KMS-11 (cell line): ENCODE data around the gene FNTB.

Source experiments
- H2AFZ ChIP-seq: fragments of 200-600 bp; sonication (generic); 2 replicates; pipeline ENCODE4 v1.6.1; 2016; ENCODE audit warnings: antibody characterized with exemption, mixed run types, low read depth
- H3K27ac ChIP-seq: fragments of 200-600 bp; sonication (generic); 2 replicates; pipeline ENCODE4 v1.6.1; 2016; ENCODE audit warnings: mild to moderate bottlenecking, mixed run types
- H3K27me3 ChIP-seq: fragments of 200-600 bp; sonication (generic); 2 replicates; pipeline ENCODE4 v1.6.1; 2017; ENCODE audit warnings: mild to moderate bottlenecking, low read depth, mixed run types, moderate library complexity; ENCODE audit not compliant: insufficient read depth
- H3K36me3 ChIP-seq: fragments of 200-600 bp; sonication (generic); 2 replicates; pipeline ENCODE4 v1.6.1; 2017; ENCODE audit warnings: mild to moderate bottlenecking, mixed run types; ENCODE audit not compliant: insufficient read depth
- H3K4me1 ChIP-seq: fragments of 200-600 bp; sonication (generic); 2 replicates; pipeline ENCODE4 v1.6.1; 2016; ENCODE audit warnings: mild to moderate bottlenecking, low read depth, mixed run types; ENCODE audit not compliant: poor library complexity, severe bottlenecking
- H3K4me2 ChIP-seq: fragments of 200-600 bp; sonication (generic); 2 replicates; pipeline ENCODE4 v1.7.0; 2016; ENCODE audit warnings: mild to moderate bottlenecking, mixed run types
- H3K4me3 ChIP-seq: fragments of 200-600 bp; sonication (generic); IDR thresholded peaks from 2 replicates; pipeline ENCODE4 v1.6.1; 2017; ENCODE audit warnings: low read depth, low read length, mixed read lengths; ENCODE audit not compliant: insufficient read depth
- H3K79me2 ChIP-seq: fragments of 200-600 bp; sonication (generic); 2 replicates; pipeline ENCODE4 v1.6.1; 2016; ENCODE audit warnings: low read depth, mixed run types; ENCODE audit not compliant: insufficient read depth
- H3K9ac ChIP-seq: fragments of 200-600 bp; sonication (generic); 2 replicates; pipeline ENCODE4 v1.6.1; 2016; ENCODE audit warnings: mild to moderate bottlenecking, mixed run types
- H4K20me1 ChIP-seq: fragments of 200-600 bp; sonication (generic); 2 replicates; pipeline ENCODE4 v1.6.1; 2016; ENCODE audit warnings: mild to moderate bottlenecking, mixed run types; ENCODE audit not compliant: insufficient read depth
- TF ChIP-seq, protein P1 (sequence below): fragments of 200-600 bp; sonication (generic); conservative IDR thresholded peaks from 2 replicates; pipeline ENCODE4 v1.6.1; 2017; ENCODE audit warnings: low read depth, mild to moderate bottlenecking, antibody characterized with exemption, low read length, moderate library complexity, mixed read lengths

FNTB gene

DNA sequence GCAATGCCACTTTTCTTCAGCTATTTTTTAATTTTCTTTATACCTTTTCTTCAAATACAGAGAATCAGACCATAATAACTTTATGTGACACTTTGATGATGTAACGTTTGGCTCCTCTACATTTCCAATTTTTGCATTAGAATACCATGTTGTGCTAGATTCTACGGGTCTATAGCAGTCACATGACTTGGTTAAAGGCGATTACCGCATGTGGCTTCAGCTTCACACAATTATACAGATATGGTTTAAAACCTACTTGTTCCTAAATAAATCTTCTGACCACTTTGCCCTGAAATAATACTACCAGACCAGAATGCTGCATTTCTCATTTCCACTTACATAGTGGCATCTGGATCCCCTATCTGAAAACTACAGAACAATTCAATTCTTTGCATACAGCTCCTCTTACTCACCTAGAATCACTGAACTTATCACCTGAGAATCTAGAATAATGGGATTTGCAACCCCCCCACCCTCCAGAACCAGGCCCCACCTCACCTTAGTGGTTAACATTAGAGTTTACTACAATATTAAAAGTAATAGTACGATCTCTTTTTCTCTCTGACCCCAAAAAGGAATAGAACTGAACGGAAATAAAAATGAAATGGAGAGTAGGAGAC is 114.3 kb downstream of the FNTB start:
- H3K4me1 ChIP-seq: peaks cover 47% of the 10 kb centered on the region
- H3K27me3 ChIP-seq: no peaks in the 10 kb centered on the region

DNA sequence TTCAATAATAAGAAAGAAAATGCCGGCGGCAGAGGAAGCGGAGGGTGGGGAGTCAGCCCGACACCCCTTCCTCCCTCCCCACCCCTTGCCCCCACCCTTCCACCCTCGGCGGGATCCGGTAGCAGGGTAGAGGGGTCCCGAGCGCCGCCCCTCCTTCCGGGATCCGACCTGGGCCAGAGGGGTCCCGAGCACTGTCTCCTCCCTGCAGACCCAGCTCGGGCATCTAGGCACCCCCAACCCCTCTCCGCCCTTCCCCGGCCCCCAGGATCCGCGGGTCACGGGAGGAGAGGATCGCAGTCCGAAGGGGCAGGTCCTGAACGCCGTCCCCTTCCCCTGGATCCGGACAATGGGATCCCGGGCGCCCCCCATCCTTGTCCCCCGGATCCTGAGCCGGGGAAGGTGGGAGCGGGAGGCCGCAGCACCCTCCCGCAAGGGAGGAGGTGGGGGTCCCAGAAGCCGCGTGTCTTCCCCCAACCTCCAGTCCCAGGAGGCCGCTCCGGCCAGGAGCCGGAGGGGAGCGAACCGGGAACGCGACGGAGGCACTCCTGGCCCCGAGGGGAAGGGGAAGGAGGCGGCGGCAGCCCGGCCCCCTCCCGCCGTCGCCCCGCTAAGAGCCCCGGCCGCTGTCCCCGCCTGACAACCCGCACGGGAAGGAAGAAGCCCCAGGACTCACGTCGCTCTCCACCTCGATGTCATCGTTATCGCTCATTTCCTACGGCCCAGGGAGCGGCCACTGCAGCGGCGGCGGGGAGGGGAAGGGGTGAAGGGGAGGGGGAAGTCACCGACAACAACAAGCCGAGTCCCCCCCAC is 115.1 kb downstream of the FNTB start:
- peaks cover 39% of the 10 kb centered on the region; the same call in 1 of the 2 replicates for H3K79me2 ChIP-seq
- no peaks in the 10 kb centered on the region for H4K20me1 ChIP-seq
- H3K27ac ChIP-seq: peak overlapping the region; percentile 39
- H2AFZ ChIP-seq: no peak overlapping the region; the same call in 1 of the 2 replicates
- H3K27me3 ChIP-seq: no peaks in the 10 kb centered on the region
- H3K4me3 ChIP-seq: no peak overlapping the region
- H3K4me1 ChIP-seq: peaks cover 39% of the 10 kb centered on the region
- TF ChIP-seq, protein P1, sequence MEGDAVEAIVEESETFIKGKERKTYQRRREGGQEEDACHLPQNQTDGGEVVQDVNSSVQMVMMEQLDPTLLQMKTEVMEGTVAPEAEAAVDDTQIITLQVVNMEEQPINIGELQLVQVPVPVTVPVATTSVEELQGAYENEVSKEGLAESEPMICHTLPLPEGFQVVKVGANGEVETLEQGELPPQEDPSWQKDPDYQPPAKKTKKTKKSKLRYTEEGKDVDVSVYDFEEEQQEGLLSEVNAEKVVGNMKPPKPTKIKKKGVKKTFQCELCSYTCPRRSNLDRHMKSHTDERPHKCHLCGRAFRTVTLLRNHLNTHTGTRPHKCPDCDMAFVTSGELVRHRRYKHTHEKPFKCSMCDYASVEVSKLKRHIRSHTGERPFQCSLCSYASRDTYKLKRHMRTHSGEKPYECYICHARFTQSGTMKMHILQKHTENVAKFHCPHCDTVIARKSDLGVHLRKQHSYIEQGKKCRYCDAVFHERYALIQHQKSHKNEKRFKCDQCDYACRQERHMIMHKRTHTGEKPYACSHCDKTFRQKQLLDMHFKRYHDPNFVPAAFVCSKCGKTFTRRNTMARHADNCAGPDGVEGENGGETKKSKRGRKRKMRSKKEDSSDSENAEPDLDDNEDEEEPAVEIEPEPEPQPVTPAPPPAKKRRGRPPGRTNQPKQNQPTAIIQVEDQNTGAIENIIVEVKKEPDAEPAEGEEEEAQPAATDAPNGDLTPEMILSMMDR: no peak
- H3K36me3 ChIP-seq: no peaks in the 10 kb centered on the region; the same call in 1 of the 2 replicates
- H3K9ac ChIP-seq: peak overlapping the region; percentile 56
- H3K4me2 ChIP-seq: peak overlapping the region; percentile 95

More for the DNA sequence above, 114.3 kb downstream of the FNTB start:
- Histone ChIP-seq H3K36me3 (no peaks in the 10 kb centered on the region; the same call in 1 of the 2 replicates), H2AFZ (no peak overlapping the region), H4K20me1 (no peaks in the 10 kb centered on the region), H3K79me2 (peaks cover 39% of the 10 kb centered on the region; the same call in 1 of the 2 replicates), H3K4me3 (no peak overlapping the region), H3K27ac (peak overlapping the region; percentile 13; the same call in 1 of the 2 replicates), H3K4me2 (peak overlapping the region; percentile 95), H3K9ac (peak overlapping the region; percentile 56; the same call in 1 of the 2 replicates)
- TF ChIP-seq, protein P1: no peak

DNA sequence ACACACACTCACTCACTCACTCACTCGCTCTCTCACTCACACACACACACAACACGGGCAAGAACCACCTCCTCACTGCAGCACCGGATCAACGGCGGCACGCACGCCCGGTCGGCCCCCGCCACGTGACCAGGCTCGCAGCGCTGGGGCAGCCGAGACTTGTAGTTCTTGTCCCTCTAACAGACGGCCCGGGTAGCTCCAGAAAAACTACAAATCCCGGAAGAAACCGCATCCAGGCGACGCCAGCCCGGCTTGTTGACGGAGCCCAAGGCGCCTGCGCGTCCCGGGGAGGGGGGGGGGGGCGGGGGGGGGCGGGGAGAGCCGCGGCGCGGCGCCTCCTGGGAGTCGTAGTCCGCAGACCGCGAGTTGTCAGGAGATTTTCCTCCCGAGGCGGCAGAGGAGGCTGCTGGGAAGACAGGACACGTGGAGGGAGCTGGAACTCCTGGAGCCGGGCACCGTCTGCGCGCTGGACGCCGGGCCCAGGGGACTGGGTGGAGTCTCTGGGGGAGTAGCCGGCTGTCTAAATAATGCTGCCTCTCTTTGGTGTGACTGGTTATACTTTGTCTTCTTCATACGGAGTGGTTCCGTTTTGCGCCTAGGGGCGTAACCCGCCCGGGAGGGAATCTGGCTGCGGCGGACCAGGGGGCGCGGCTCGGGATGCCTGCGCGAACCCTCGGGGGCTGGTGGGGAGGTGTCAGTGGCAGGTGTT is 115.9 kb downstream of the FNTB start, which contains the start of gene MAX:
TSS of gene MAX (minus strand) at position 77 of the 709 bp plus-strand sequence. CDS start 178 bp downstream, outside the sequence.
- TF ChIP-seq, protein P1: no peak
- Histone ChIP-seq H3K4me2 (peak within 1 kb of the TSS; percentile 95), H3K36me3 (no peaks in the 10 kb centered on the region; the same call in 1 of the 2 replicates), H3K27me3 (no peaks in the 10 kb centered on the region), H2AFZ (peak within 1 kb of the TSS; percentile 72), H4K20me1 (no peaks in the 10 kb centered on the region), H3K4me3 (no peak within 1 kb of the TSS), H3K4me1 (peaks cover 32% of the 10 kb centered on the region), H3K79me2 (peaks cover 33% of the 10 kb centered on the region; the same call in 1 of the 2 replicates), H3K9ac (peak within 1 kb of the TSS; percentile 56), H3K27ac (peak within 1 kb of the TSS; percentile 39)

DNA sequence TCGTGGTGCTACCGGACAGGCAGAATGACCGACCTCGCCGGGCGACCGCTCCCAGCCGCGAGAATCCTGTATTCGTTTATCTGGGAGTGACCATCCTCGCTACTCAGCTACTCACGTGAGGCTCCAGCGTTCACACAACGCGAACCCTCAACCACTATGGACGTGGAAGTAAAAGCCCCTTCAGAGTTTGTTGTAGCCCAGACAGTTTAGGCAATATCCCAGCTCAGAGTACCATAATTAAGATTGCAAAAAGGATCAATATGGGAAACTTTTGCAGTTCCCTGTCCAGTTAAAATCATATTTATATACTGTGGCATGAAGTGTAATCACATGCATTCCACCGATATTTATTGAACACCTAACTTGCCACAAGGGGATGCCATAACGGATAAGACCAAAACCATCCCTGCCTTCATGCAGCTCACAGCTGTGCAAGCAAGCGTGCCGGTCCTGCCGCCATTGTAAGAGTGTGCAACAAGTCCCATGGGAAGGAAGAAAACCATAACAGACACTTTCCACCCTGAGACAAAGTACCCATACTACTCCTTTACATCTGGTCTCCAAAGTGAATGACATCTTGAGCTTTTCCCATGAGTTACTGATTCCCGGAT is 116.6 kb downstream of the FNTB start:
- Histone ChIP-seq H3K36me3 (no peaks in the 10 kb centered on the region; the same call in 1 of the 2 replicates), H3K4me2 (peak overlapping the region; percentile 36), H3K27ac (no peak overlapping the region), H2AFZ (peak overlapping the region; percentile 72), H3K27me3 (no peaks in the 10 kb centered on the region), H3K4me1 (peaks cover 25% of the 10 kb centered on the region), H4K20me1 (no peaks in the 10 kb centered on the region), H3K79me2 (peaks cover 26% of the 10 kb centered on the region; the same call in 1 of the 2 replicates), H3K9ac (peak overlapping the region; percentile 42; the same call in 1 of the 2 replicates), H3K4me3 (no peak overlapping the region)
- TF ChIP-seq, protein P1: no peak
